HG03520 (cell line): ENCODE data around the gene TMIE.

Experiments
- ATAC-seq: cut with Tn5 transposase; IDR thresholded peaks from one replicate; pipeline ENCODE4 v1.9.1; 2021; ENCODE audit warnings: mild to moderate bottlenecking, moderate library complexity; ENCODE audit not compliant: unreplicated experiment

Gene TMIE

GRCh38 chr3:46701181-46701939 is at the start of gene TMIE:
TMIE (plus strand) TSS chr3:46701392; CDS start chr3:46701488, 96 bp downstream.
- no peak for ATAC-seq

GRCh38 chr3:46655271-46655670 is 45.9 kb upstream of the TMIE start:
- no peak for ATAC-seq

- no peak for ATAC-seq
Observed at GRCh38 chr3:46656778-46657556, 44.2 kb upstream of the TMIE start.

GRCh38 chr3:46659285-46659684 is 41.9 kb upstream of the TMIE start:
- no peak for ATAC-seq

- ATAC-seq, result no peak
Observed at GRCh38 chr3:46660003-46660402, 41.2 kb upstream of the TMIE start.

GRCh38 chr3:46660543-46661523 is 40.4 kb upstream of the TMIE start:
- no peak for ATAC-seq

- ATAC-seq, result no peak
Observed at GRCh38 chr3:46661776-46662766, 39.1 kb upstream of the TMIE start.

GRCh38 chr3:46662771-46663551 is 38.2 kb upstream of the TMIE start:
- ATAC-seq, result no peak

- ATAC-seq, result no peak
Observed at GRCh38 chr3:46663591-46664135, 37.5 kb upstream of the TMIE start.

- ATAC-seq, result no peak
Observed at GRCh38 chr3:46664188-46664970, 36.8 kb upstream of the TMIE start.

- ATAC-seq, result no peak
Observed at GRCh38 chr3:46664971-46665762, 36.0 kb upstream of the TMIE start.

- no peak for ATAC-seq
Observed at GRCh38 chr3:46665763-46666452, 35.3 kb upstream of the TMIE start.

- no peak for ATAC-seq
Observed at GRCh38 chr3:46666453-46666845, 34.7 kb upstream of the TMIE start.

GRCh38 chr3:46667061-46667621 is 34.1 kb upstream of the TMIE start:
- no peak for ATAC-seq

- ATAC-seq, result no peak
Observed at GRCh38 chr3:46667657-46668056, 33.5 kb upstream of the TMIE start.

GRCh38 chr3:46668116-46668515 is 33.1 kb upstream of the TMIE start:
- ATAC-seq, result no peak
